HG02970 (cell line): Measurements from ENCODE around the gene PCBP3.

Experiments
- ATAC-seq: cut with Tn5 transposase; IDR thresholded peaks from one replicate; pipeline ENCODE4 v1.9.1; 2021; ENCODE audit warnings: mild to moderate bottlenecking, moderate library complexity, moderate number of reproducible peaks; ENCODE audit not compliant: unreplicated experiment, low FRiP score

The PCBP3 gene

DNA sequence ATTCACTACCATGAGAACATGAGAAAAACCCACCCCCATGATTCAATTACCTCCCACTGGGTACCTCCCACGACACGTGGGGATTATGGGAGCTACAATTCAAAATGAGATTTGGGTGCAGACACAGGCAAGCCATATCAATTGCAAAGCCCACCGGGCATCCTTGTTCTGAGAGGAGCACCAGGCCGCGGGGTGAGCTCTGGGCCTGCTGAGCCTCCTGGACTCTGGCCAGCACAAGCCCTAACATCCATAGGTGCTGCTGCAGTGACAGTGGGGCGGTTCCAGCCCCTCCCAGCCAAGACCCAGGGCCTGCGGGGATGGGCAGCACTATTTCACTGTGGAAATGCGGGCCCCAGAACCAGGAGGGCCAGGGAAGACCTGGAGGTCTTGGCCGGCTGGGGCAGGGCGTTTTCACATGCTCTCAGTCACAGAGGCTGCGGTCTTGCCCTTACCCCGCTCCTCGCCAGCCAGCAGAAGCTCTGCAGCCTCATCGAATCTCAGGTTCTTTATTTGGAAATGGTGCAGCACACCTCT, 103.8 kb downstream of the PCBP3 start:
- ATAC-seq = no peak

DNA sequence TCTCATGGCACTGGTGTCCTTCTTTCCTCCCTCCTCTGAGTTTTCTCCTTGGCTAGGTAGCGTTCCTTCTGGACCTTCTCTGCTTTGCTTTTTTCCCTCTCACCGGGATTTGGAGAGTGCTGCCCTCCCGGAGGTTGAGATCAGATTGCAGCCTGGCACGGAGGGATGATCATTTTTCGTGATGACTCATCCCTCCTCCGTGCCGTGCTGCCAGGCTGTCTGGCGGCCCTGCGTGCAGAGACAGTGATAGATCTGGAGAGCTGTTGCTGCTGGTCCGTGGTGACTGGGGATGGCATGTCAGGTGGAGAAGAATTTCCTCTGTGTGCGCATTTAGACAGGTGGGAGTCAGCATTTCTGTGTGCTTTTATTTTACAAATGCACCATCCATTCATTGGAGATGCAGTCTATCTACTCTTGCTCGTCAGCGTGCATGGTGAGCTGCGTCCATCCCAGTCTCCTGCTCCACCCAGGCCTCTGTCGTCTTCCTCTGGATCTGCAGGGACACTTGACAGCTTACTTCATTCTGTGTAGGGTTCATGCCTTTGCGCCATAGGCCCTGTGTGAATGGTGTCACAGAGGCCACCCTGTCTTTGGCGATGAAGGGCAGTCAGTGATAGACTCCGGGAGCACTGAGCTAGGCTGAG, 104.4 kb downstream of the PCBP3 start:
- ATAC-seq = no peak

DNA sequence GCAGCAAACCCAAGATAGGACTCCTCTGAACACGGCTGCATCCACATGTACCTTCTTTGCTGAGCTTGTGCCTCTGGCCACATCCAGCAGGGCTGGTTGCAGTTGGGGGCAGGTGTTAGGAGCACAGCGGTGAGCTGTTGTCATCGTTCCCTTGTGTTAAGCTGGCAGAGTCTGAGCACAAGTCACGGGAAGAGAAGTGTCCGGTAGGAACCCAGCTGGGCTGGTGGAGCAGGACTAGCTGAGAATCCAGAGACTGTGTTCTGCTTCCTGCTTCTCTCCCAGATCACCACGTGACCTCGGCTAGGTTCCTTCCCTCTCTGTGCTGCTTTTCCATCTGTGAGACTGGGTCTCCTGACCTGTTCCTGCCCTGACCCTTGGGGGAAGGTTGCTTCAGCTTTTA, 105.1 kb downstream of the PCBP3 start:
- no peak for ATAC-seq

DNA sequence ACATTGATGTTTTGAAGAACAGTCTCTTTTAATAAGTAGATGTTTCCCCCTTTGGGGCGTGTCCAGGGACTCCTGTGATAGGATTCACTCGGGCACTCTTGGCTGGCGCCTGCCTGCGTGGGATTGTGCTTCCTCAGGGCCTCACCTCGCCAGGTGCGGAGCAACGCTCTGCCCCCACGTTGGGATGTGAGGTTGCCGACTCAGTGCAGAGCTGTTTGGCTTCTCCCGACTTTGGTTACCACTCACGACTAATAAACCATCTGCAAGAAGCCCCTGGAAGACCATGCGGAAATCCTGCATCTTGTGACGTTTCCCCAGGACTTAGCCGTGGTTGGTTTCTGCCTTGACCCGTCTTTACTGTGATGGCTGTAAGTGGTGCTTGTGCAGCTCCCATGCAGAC, 106.4 kb downstream of the PCBP3 start:
- no peak for ATAC-seq

DNA sequence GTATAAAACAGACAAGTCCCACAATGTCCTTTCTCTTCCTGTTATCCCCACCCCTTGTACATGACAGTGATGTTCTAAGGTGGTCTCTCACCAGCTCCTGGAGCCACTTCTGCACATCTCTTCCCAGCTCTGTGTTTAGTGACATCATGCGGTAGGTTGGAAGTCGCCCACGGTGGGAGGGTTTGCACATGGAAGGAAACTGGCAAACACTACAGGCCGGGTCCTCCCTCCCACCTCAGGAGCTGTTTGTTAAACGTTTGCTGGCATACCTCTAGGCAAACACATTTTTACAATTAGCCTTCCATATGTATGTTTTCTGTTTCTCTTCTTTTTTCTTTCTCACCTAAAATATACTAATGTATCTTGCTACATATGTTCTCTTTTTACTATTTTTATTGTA, 107.4 kb downstream of the PCBP3 start:
- ATAC-seq = no peak

DNA sequence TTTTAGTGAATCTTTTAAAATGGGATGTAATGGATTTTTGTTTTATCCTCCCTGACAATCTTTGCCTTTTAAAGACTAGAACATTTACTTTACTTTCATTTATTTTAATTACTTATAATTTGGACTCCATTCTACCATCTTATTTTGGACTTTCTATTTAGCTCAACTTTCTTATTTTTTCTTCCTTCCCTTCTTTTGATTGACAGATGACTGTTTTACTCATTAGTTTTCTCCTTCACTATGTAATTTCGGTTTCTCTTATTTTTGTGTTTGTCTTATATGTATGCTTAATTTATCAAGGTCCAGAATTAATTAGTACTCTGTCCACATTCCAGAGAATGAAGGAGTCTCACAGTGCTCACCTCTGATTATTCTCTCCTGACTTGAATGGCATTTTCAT, 109.9 kb downstream of the PCBP3 start:
- no peak for ATAC-seq

DNA sequence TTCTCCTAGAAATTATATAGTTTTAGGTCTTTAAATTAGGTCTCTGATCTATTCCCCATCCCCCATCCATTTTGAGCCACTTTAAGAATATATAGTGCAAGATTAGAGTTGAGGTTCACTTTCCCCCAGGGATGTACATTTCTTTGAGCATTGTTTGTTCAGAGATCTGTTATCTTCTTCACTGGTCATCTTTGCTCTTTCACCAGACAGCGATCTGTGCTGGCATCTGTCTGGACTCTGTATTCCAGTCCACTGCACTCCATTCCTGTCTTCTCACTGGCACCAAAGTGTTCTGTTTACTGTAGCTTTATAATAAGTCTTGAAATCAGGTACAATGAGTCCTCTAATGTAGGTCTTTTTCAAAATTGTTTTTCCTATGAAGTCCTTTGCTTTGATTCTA, 112.5 kb downstream of the PCBP3 start:
- ATAC-seq = no peak

DNA sequence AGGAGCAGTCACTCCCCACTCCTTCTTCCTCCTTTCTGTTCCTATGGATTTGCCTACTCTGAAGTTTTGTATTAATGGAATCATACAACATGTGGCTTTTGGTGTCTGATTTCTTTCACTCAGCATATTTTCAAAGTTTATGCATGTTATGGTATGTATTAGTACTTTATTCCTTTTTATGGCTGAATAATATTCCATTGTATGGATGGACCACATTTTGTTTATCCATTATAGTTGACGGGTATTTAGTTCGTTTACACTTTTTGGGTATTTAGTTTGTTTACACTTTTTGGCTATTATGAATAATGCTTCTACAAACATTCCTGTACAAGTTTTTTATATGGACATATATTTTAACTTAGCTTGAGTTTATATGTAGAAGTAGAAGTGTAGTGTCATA, 113.1 kb downstream of the PCBP3 start:
- ATAC-seq = no peak

DNA sequence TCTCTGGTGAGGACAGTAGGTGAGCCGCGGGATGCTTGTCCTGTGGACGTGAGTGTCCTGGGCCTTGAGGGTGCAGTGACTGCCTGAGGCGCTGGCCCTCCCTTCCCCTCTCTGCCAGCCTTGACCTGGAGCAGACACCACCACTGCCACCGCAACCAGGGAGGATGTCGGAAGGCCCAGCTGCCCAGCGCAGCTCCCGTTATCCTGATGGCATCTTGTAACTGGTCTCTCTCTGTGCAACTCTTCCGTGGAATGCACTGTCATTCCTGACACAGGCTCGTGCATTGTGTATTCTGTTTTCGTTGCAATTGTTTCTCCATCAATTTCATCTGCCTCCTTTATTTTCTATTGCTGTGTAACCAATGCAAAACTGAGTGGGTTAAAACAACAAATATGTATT, 118.2 kb downstream of the PCBP3 start:
- no peak for ATAC-seq

DNA sequence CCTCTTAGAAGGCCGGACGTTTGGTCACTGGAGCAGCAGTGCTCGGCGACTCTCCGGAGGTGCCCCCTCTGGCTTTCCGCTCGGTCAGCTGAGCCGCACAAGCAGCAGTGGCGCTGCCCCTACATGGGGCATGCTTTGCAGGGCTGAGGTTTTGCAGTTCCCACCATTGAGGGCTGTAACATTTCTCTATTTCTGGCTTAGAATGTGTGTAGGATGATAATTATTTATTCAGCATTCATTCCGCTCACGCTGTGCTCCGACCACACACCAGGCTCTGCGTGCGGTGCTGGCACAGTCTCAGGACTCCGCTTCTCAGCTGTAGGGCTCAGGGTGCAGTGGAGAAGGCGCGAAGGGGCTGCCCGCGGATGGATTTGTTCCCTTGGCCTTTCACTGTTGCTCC, 119.5 kb downstream of the PCBP3 start:
- ATAC-seq = no peak

DNA sequence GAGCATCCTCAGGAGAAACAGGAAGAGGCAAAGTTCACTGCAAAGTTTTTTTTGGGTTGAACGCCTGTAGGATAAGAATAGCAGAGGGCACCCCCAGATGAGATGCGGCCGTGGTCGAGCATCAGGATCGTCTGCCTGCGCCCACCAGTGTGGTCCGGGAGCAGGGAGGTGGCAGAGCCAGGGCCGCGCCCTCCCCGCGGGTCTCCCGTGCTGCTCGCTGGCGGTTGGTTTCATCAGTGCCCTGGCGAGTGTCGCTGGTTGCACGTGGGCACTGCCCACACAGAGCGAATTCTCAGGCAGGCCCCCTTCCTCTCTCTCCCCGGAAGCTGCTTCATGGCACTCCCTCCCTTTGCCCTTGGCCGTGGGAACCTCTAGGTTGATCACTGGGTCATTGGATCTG, 120.0 kb downstream of the PCBP3 start:
- no peak for ATAC-seq

DNA sequence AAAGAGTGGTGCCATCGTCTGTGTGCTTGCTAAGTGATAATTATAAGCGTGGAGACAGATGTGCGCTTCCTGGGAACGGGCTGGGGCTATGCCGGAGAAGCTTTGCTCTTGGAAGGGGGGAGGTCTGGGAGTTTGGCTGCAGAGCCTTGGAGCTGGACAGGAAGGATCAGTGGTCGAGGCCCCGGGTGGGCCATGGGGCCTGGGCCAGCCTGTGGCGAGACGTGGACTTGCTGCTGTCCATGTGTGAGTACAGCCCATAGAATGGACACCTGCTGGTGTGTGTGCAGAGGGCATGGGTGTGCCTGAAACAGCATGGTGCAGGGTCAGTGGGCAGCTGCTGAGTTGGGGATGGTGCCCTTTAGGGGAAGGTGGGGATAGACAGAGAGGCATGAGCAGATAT, 121.3 kb downstream of the PCBP3 start:
- ATAC-seq = no peak

DNA sequence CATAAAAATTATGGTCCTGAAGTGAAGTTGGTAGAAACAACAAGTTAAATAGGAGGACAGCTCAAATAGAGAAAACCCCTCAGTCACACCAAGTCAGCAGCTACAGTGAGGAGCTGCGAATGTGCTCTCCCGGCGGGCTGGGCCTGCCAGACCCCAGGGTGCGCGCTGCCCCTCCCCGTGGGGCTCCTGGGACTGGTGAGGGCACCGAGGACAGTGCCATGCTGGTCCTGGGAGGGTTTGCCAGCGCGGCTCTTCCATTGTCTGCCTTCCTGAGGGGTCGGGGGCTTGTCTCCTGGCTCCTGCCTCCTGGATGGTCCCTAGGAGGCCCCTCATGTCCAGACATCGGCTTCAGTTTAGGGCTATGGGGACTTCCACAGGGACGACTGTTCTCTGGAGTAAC, 121.8 kb downstream of the PCBP3 start:
- ATAC-seq = no peak

DNA sequence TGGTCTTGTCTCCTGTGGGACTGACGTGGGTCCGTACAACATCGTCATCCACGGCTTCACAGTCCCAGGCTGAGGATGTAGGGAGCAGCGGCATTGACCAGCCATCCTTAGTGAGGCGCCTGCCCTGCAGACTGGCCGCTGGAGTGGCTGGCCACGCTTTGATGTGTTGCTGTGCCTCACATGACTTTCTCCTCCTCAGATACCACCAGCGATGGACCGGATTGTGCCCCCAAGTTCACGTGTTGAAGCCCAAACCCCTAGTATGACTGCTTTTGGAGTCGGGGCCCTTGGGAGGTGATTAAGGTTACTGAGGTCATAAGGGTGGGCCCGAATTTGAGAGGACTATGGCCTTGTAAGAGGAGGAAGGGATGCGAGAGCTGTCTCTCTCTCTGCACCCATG, 122.5 kb downstream of the PCBP3 start:
- no peak for ATAC-seq

DNA sequence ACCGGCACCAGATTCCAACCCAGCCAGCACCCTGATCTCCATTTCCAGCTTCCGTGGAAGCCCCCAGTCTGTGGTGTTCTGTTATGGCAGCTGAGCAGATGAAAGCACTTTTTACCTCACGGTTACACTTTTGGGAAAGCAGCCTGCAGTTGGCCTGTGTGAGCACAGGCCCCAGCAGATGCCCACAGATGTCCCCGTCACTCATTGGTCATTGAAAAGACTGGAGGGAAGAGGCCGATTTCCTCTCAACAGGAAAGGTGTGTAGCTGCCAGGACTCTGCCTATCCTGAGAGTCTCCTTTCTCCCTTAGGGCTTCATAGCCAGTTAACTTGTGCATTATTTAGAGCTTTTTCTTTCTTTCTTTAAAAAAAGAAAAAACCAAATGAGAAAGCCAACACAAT, 123.0 kb downstream of the PCBP3 start:
- no peak for ATAC-seq

DNA sequence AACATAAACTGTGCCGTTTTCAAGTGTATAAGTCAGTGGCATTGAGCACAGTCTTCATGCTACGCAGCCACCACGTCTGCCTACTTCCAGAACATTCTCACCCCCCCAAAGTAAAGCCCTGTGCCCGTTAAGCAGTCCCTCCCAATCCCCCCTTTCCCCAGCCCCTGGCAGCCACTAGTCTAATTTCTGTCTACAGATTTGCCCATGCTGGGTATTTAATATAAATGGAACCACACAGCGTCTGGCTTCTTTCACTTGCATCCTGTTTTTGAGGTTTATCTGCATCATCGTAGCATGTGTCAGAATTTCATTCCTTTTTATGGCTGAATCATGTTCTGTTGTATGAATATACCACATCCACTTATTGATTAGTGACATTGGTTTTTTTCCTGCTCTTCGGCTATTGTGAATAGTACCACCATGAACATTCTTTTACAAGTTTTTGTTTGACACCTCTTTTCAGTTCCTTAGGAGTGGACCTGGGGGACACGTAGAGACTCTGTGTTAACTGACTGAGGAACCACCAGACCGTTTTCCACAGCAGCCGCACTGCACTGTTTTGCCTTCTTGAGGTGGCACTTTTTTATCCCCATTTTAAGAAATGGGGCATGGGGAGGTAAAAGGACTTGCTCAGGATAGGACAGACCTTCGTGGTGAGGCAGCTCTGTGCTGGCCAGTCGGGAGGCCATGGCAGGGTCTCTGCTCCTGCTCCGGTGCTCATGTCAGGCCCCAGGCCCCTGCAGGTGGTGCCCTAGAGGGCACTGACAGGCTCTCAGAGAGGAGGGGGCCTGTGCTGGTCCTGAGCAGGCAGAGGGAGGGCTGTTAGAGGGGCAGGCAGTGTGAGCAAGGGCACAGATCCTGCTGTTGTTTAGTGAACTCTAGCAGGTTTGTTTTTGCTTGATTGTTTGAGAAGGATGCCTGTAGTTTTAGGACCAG, 123.8 kb downstream of the PCBP3 start:
- ATAC-seq = no peak

DNA sequence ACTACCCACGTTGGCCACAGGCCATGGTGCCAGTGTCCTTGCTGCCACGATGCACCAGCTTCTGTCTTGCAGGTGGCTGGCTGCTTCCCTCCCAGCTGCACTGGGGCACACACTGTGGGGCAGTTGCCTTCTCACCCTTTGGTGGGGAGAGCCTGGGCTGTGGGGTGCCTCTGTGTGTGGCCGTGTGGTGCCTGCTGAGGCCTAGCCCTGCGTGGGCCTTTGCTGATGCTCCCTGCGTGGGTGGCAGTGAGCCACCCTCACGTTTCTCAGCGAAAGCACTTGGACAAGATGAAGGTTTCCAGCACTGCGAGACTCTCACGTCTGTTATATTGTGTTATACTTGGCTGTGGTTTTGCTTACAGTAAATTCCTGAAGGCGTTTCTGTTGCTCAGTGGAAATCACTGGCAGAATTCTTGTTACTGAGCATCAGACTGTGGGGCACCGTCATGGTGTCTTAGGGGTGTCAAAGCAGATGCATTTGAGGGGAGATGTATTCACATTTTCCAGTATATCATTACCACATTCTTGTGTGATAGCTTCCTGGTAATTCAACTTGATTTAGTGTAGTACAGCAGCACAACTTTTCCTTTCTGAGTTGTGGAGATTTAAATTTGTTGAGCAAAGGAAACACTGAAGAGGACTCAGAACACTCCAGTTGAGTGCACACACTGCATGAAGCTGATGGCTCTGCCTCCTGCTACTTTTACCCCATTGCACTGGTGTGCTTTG, 124.7 kb downstream of the PCBP3 start:
- ATAC-seq = no peak

DNA sequence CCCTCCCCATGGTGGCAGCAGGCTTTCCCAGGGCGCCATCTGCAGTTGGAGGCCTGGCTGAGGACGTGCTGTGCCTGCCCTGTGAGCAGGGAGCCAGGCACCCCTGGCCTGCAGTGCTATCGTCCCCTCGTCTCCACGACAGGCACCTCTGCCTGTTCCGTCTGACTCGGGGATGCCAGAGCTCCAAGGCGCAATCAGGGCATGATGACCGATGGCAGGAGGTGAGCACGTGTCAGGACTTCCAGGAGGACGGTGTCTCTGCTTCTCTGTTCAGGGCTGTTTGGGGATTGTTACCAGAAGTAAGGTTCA, 125.2 kb downstream of the PCBP3 start:
- no peak for ATAC-seq

DNA sequence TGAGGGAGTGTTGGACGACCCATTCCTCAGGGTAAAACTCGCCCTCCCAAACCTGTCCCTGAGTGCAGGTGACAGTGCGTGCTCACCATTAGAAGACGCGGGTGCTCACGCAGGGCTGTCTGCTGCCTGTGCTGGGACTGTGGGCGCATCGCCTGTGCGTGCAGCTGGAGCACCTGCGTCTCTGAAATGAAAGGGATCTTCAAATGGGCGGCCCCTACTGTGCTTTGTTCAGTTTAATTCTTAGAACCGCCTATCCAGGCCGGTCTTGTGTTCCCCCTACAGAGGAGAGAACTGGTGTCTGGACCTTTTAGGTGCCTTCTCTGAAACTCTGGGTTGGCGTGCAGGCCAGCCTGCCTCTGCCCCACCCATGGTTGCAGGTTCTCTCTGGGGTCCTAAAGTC, 125.8 kb downstream of the PCBP3 start:
- ATAC-seq = no peak

DNA sequence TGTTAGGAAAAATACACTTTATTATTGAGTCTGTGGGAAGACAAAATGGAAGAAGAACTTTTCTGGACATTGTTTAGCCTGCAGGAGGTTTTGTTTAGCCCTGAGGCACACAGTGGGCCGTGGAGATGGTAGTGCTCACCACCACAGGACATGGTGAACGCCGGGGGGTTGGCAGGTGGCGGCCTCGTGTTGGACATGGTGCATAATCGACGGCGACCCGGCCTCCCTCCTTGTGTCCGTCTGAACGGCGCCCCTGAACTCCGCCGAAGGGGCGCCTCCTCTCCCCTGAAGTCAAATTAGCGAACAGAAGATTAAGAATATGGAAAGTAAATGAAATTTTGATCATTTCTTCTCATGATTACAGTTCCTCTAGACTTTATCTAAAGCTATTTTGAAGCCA, 126.4 kb downstream of the PCBP3 start:
- ATAC-seq = no peak

DNA sequence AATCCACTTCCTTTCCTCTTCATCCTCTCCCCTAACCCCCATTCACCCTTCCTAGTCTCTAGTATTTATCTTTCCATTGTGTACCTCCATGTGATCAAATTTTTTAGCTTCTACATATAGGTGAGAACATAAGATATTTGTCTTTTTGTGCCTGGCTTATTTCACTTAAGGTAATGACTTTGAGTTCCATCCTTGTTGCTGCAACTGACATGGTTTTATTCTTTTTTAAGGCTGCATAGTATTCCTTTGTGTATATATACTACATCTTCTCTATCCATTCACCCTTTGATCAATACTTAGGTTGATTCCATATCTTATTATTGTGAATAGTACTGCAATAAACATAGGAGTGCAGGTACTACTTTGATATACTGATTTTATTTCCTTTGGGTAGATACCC, 128.7 kb downstream of the PCBP3 start:
- ATAC-seq = no peak
